HepG2 (cell line): Measurements from ENCODE around the gene ZNF813. TPM values are rescaled to one million over a fixed set of nuclear protein-coding genes. Genes with fewer than 3 reads are reported as not detected.
A peak's percentile ranks its signal among the peaks of the same experiment; 100 is the strongest.

ENCODE experiments used
- ATAC-seq: fragments of 200-7000 bp; cut with Tn5 transposase; 3 replicates; pipeline ENCODE4 v1.9.1; 2020; ENCODE audit warnings: mild to moderate bottlenecking, moderate library complexity
- BruUV-seq: library from RNA; stranded (reverse); fragments of 400-500 nt; replicated peaks from 2 replicates; lab custom pipeline; 2021; lab: Mats Ljungman, UMichigan
- CTCF ChIA-PET: fragments of 300-600 bp; formaldehyde crosslinking; extraction: SDS; loops from one replicate; lab custom pipeline; 2021; ENCODE audit warnings: low total read pairs, inconsistent platforms, low intra/inter-chr PET ratio; lab: Yijun Ruan, JAX
- POLR2A ChIA-PET: fragments of 350-600 bp; sonication (Branson Sonifier 250); formaldehyde crosslinking; loops from one replicate; lab custom pipeline; 2020; ENCODE audit warnings: antibody characterized with exemption, inconsistent platforms; lab: Yijun Ruan, JAX
- DNase-seq: peaks from one replicate; pipeline ENCODE4 v3.0.0-alpha.2; 2015; ENCODE audit warnings: low spot score
- FAIRE-seq: peaks from 3 replicates; lab custom pipeline; 2011; peaks lifted over from hg19 to GRCh38; lab: Jason Lieb, UNC
- H2AFZ ChIP-seq: one replicate; pipeline ENCODE4 v1.6.1; 2011; ENCODE audit warnings: low read length, inconsistent platforms
- H3K27ac ChIP-seq: fragments of 300-600 bp; 3 replicates; pipeline ENCODE4 v1.8.0; 2011; ENCODE audit warnings: mixed run types, mild to moderate bottlenecking, mixed read lengths, low read length, inconsistent platforms; ENCODE audit not compliant: insufficient read depth; ENCODE audit errors: extremely low read length
- H3K27me3 ChIP-seq, 2 experiments: fragments of 200-600 bp in 1 of 2; 2 replicates in 1 of 2; 3 replicates in 1 of 2; pipeline versions ENCODE4 v1.6.0 to v1.8.0; 2011; ENCODE audit warnings: low read length in 2 of 2, mild to moderate bottlenecking in 2 of 2, moderate library complexity in 2 of 2, inconsistent platforms in 1 of 2; ENCODE audit not compliant: insufficient read depth in 2 of 2, control insufficient read depth in 1 of 2
- H3K36me3 ChIP-seq, 2 experiments: fragments of 200-600 bp in 1 of 2; replicated peaks in 1 of 2; 2 replicates in 1 of 2; 3 replicates in 1 of 2; pipeline versions ENCODE4 v1.5.1 to v1.8.0; 2011; ENCODE audit warnings: low read length in 2 of 2, inconsistent platforms in 1 of 2; ENCODE audit not compliant: insufficient read depth in 2 of 2, control insufficient read depth in 1 of 2
- H3K4me1 ChIP-seq: 2 replicates; pipeline ENCODE4 v1.5.1; 2012; ENCODE audit warnings: low read length, inconsistent platforms; ENCODE audit not compliant: insufficient read depth
- H3K4me2 ChIP-seq: 2 replicates; pipeline ENCODE4 v1.6.0; 2011; ENCODE audit warnings: low read depth, low read length, inconsistent platforms
- H3K4me3 ChIP-seq, 3 experiments: fragments of 200-600 bp in 1 of 3; sonication (generic), shearing (Covaris generic) in 1 of 3; replicated peaks in 1 of 3; 2 replicates each; pipeline ENCODE4 v1.5.1; 2011 to 2016; ENCODE audit warnings: low read length in 3 of 3, inconsistent platforms in 2 of 3, low read depth in 2 of 3, mild to moderate bottlenecking in 2 of 3, control low read depth in 1 of 3, mixed read lengths in 1 of 3; ENCODE audit not compliant: insufficient read depth in 1 of 3
- H3K79me2 ChIP-seq: one replicate; pipeline ENCODE4 v1.6.1; 2011; ENCODE audit warnings: low read length, inconsistent platforms; ENCODE audit not compliant: insufficient read depth
- H3K9ac ChIP-seq: 2 replicates; pipeline ENCODE4 v1.6.0; 2011; ENCODE audit warnings: mild to moderate bottlenecking, low read depth, low read length, inconsistent platforms; ENCODE audit not compliant: insufficient read depth
- H3K9me3 ChIP-seq: 2 replicates; pipeline ENCODE4 v1.5.1; 2012; ENCODE audit warnings: mild to moderate bottlenecking, low read length
- H4K20me1 ChIP-seq: 2 replicates; pipeline ENCODE4 v1.6.0; 2011; ENCODE audit warnings: inconsistent platforms, mild to moderate bottlenecking, low read length, moderate library complexity; ENCODE audit not compliant: insufficient read depth
- ATF7-NPFF ChIP-seq: sonication (generic); formaldehyde crosslinking; IDR thresholded peaks from 2 replicates; pipeline ENCODE4 v1.8.1; 2023; ENCODE audit warnings: mild to moderate bottlenecking, low read depth, missing genetic modification reagents, moderate library complexity
- FLYWCH1 ChIP-seq: sonication (generic); formaldehyde crosslinking; IDR thresholded peaks from 2 replicates; pipeline ENCODE4 v1.8.1; 2023; ENCODE audit warnings: mild to moderate bottlenecking, missing genetic modification reagents
- REPIN1 ChIP-seq: sonication (generic); formaldehyde crosslinking; IDR thresholded peaks from 2 replicates; pipeline ENCODE4 v1.8.0; 2022; ENCODE audit warnings: missing genetic modification reagents, low read depth, mild to moderate bottlenecking, borderline replicate concordance
- TAF15 ChIP-seq: fragments of 200-400 bp; formaldehyde crosslinking; IDR thresholded peaks from one replicate; pipeline ENCODE4 v1.6.1; 2018; ENCODE audit warnings: mild to moderate bottlenecking, low read depth, low read length; ENCODE audit not compliant: poor library complexity, severe bottlenecking
- ZBTB38 ChIP-seq: sonication (generic); formaldehyde crosslinking; IDR thresholded peaks from 2 replicates; pipeline ENCODE4 v1.5.1; 2020; ENCODE audit warnings: mild to moderate bottlenecking, missing genetic modification reagents
- ZBTB7A ChIP-seq: sonication (generic); formaldehyde crosslinking; IDR thresholded peaks from 2 replicates; pipeline ENCODE4 v1.8.0; 2022; ENCODE audit warnings: mild to moderate bottlenecking, missing genetic modification reagents
- ZNF260 ChIP-seq: sonication (generic); formaldehyde crosslinking; IDR thresholded peaks from 2 replicates; pipeline ENCODE4 v1.4.0; 2020; ENCODE audit warnings: missing genetic modification reagents, low read depth, mild to moderate bottlenecking, borderline replicate concordance
- ZNF3 ChIP-seq: IDR thresholded peaks from 2 replicates; pipeline ENCODE4 v1.7.0; 2017; ENCODE audit warnings: inconsistent platforms
- WGBS: methylation state at CpG from one replicate; pipeline ENCODE4 v1.1.6; 2017; ENCODE audit warnings: low lambda C conversion rate; 5-methylcytosine and 5-hydroxymethylcytosine counted together
- in situ Hi-C: cut with HindIII; loops from 2 replicates; pipeline ENCODE4 v1.10.0; 2017; ENCODE audit warnings: low pct_unique_long_range_greater_than_20kb; ENCODE audit not compliant: extremely low pct_ligation_motif_present
- intact Hi-C: fragments of 100-400 bp; cut with micrococcal nuclease; formaldehyde crosslinking; loops from one replicate; pipeline ENCODE4 v1.10.0; 2022; ENCODE audit not compliant: unreplicated experiment
- polyA plus RNA-seq, 8 experiments: library from polyadenylated mRNA; depleted of rRNA in 3 of 8; stranded (reverse) in 7 of 8; unstranded in 1 of 8; fragments of >200 nt; fragmentation: Illumina TruSeq in 4 of 8; extraction: Trizol in 4 of 8; gene quantifications; 2 replicates each; pipeline versions ENCODE4 v1.2.1 to v1.2.3, GENCODE V29; 2011 to 2016; ENCODE audit warnings: low read depth in 4 of 8, missing spikeins in 1 of 8, mixed read lengths in 1 of 8; ENCODE audit not compliant: insufficient read depth in 1 of 8
- total RNA-seq, 5 experiments: library from RNA; depleted of rRNA; stranded (reverse); fragments of >200 nt; fragmentation: Illumina TruSeq; extraction: Trizol; gene quantifications; 2 replicates each; pipeline ENCODE4 v1.2.3, GENCODE V29; 2016; ENCODE audit warnings: low read depth in 1 of 5
- TF ChIP-seq, protein P1 (sequence below): IDR thresholded peaks from 2 replicates; pipeline ENCODE4 v1.6.1; 2018; ENCODE audit warnings: missing genetic modification reagents

ZNF813 gene
- total and polyA plus RNA-seq, 2 of the 13 experiments (the other 11 are each of a cell fraction or from before 2014, with no cell fraction given) = 2.1 to 8.9 TPM

DNA sequence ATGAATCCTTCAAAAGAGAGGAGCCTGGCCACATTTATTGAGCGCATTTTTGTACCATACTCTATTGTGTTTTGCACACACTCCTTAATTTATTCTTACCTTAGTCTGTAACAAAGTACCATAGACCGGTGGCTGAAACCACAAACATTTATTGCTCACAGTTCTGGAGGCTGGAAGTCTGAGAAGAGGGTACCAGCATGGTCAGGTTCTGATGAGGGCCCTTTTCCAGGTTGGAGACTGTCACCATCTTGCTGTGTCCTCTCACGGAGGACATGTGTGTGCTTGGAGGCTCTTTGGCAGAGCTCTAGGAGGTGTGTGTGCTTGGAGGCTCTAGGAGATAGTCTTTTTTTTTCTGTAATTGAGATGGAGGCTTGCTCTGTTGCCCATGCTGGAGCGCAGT, 72.6 kb downstream of the ZNF813 start (continued):
- TF ChIP-seq, protein P1, sequence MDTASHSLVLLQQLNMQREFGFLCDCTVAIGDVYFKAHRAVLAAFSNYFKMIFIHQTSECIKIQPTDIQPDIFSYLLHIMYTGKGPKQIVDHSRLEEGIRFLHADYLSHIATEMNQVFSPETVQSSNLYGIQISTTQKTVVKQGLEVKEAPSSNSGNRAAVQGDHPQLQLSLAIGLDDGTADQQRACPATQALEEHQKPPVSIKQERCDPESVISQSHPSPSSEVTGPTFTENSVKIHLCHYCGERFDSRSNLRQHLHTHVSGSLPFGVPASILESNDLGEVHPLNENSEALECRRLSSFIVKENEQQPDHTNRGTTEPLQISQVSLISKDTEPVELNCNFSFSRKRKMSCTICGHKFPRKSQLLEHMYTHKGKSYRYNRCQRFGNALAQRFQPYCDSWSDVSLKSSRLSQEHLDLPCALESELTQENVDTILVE (CRISPR knock-in tag) = no peak
- no peak for TF ChIP-seq ZNF260

DNA sequence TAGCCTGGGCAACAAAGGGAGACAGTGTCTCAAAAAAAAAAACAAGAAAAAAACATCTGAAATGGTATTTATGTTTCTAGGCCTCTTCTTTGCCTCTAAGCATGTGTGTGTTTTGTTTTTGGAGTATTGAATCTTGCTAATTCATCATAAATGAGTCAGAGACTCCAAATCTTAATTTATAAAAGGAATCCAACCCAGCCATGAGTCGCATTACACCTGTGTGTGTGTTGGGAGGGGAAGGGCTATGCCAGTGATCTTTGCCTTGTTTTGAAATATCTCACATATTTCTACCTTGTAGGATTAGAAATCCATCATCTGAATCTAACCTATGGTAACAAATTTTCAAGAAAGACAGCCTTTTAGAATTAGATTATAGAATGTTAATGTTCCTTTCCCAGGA, 74.4 kb downstream of the ZNF813 start:
- no TSS peak for BruUV-seq
- no peak overlapping the region for H3K4me2 ChIP-seq
- intact Hi-C loops = no loop called here
- ATAC-seq = no peak
- peak overlapping the region; percentile 8 for H3K27ac ChIP-seq
- peaks cover 3 to 18% of the 10 kb centered on the region in 2 experiments; a peak in 3 of 5 replicates for H3K36me3 ChIP-seq
- CTCF ChIA-PET = no interaction called here
- no peak for DNase-seq
- TF ChIP-seq ZBTB7A = no peak
- no peak for TF ChIP-seq FLYWCH1 (CRISPR knock-in tag)
- TF ChIP-seq REPIN1 (CRISPR knock-in tag) = no peak
- TF ChIP-seq ATF7-NPFF (CRISPR knock-in tag) = no peak
- no peak for TF ChIP-seq ZNF3 (CRISPR knock-in tag)
- no peak for TF ChIP-seq ZBTB38 (CRISPR knock-in tag)
- TF ChIP-seq TAF15 = no peak
- peaks cover 56% of the 10 kb centered on the region for H3K4me1 ChIP-seq
- H3K27me3 ChIP-seq = no peaks in the 10 kb centered on the region
- 88% methylated on average over 1 of the region's 1 CpG for WGBS
- H4K20me1 ChIP-seq = no peaks in the 10 kb centered on the region
- no peaks in the 10 kb centered on the region for H3K9me3 ChIP-seq
- POLR2A ChIA-PET = no interaction called here
- no peak overlapping the region for H2AFZ ChIP-seq
- no peak overlapping the region for H3K4me3 ChIP-seq
- FAIRE-seq = no peak
- in situ Hi-C loops = no loop called here
- peaks cover 23% of the 10 kb centered on the region for H3K79me2 ChIP-seq
- no peak overlapping the region for H3K9ac ChIP-seq
